Measurements from ENCODE around the gene SYT9. TPM values are rescaled to one million over a fixed set of nuclear protein-coding genes. Genes with fewer than 3 reads are reported as not detected.

The SYT9 gene
- total and polyA plus RNA-seq, 12 donors, result 0.01 to 0.66 (median 0.32) TPM; not detected in 3

GRCh38 chr11:7384691-7385090 is 133.0 kb downstream of the SYT9 start:
- Histone ChIP-seq H3K27me3 (no peaks in the 10 kb centered on the region), H3K9me3 (peaks cover 0 to 8% (median 0%) of the 10 kb centered on the region in 11 donors), H3K4me3 (no peak overlapping the region), H3K27ac (no peak overlapping the region), H3K4me1 (peaks cover 0 to 12% (median 0%) of the 10 kb centered on the region in 9 donors), H3K36me3 (no peaks in the 10 kb centered on the region)
- DNase-seq (no peak), ATAC-seq (no peak)
- intact Hi-C loops (cut with DNase I), result no loop called here
- no peak for TF ChIP-seq CTCF (IDR thresholded peaks at IDR 0.05)

- Histone ChIP-seq H3K36me3 (no peaks in the 10 kb centered on the region), H3K4me3 (no peak overlapping the region), H3K4me1 (peaks cover 0 to 12% (median 0%) of the 10 kb centered on the region in 9 donors), H3K9me3 (peaks cover 0 to 15% (median 0%) of the 10 kb centered on the region in 11 donors), H3K27me3 (no peaks in the 10 kb centered on the region), H3K27ac (no peak overlapping the region)
- WGBS, 2 donors, result 30 to 46% methylated on average over 1 of the region's 1 CpG
- no peak for TF ChIP-seq CTCF (IDR thresholded peaks at IDR 0.05)
- no peak for DNase-seq
- intact Hi-C loops (cut with DNase I), result no loop called here
- ATAC-seq, result no peak
These were observed 133.8 kb downstream of the SYT9 start for GRCh38 chr11:7385532-7385931.

GRCh38 chr11:7413961-7414915 is 162.5 kb downstream of the SYT9 start:
- peaks cover 0 to 15% (median 4%) of the 10 kb centered on the region in 9 donors for H3K4me1 ChIP-seq
- no peak for TF ChIP-seq CTCF (IDR thresholded peaks at IDR 0.05)
- no peak overlapping the region for H3K4me3 ChIP-seq
- DNase-seq, result no peak
- peak in 4 of 8 donors; percentile 11 to 42 (median 22) for ATAC-seq
- H3K36me3 ChIP-seq, result no peaks in the 10 kb centered on the region
- intact Hi-C loops (cut with DNase I), result no loop called here
- 52 to 61% methylated on average over 8 of the region's 8 CpGs for WGBS, 2 donors
- H3K27me3 ChIP-seq, result peaks cover 0 to 2% (median 0%) of the 10 kb centered on the region in 7 donors
- H3K27ac ChIP-seq, result no peak overlapping the region
- peaks cover 0 to 23% (median 0%) of the 10 kb centered on the region in 11 donors for H3K9me3 ChIP-seq

- no peaks in the 10 kb centered on the region for H3K36me3 ChIP-seq
- DNase-seq, result no peak
- intact Hi-C loops (cut with DNase I), result no loop called here
- no peak overlapping the region for H3K4me3 ChIP-seq
- no peak overlapping the region for H3K27ac ChIP-seq
- 75 to 79% methylated on average over 14 of the region's 14 CpGs for WGBS, 2 donors
- H3K9me3 ChIP-seq, result peaks cover 0 to 23% (median 0%) of the 10 kb centered on the region in 11 donors
- H3K27me3 ChIP-seq, result peaks cover 0 to 7% (median 0%) of the 10 kb centered on the region in 7 donors
- peak in 2 of 8 donors; percentile 20 to 26 for ATAC-seq
- TF ChIP-seq CTCF (IDR thresholded peaks at IDR 0.05), result no peak
- peaks cover 0 to 15% (median 4%) of the 10 kb centered on the region in 9 donors for H3K4me1 ChIP-seq
These were observed 163.5 kb downstream of the SYT9 start for GRCh38 chr11:7414973-7415817.
